Measurements from ENCODE around the gene JAKMIP3. TPM values are rescaled to one million over a fixed set of nuclear protein-coding genes. Genes with fewer than 3 reads are reported as not detected.

The JAKMIP3 gene
- total RNA-seq, 1 experiment from 2014 or later: 2.8 TPM

DNA sequence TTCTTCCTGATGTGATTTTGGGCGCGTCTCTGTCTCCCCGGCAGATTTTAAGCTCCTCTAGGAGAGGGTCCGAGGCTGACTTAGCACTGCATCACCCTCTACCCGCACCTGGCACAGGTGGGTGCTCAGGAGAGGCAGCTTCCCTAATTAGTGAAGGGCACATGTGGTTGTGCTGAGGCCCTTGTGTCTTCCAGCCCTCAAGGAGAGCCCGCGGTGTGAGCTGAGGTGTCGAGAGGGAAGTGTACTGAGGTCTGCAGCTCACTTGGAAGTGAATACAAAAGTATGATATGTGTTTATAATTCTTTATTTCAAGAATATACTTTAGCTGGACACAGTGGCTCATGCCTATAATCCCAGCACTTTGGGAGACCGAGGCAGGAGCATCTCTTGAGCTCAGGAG lies 20.4 kb upstream of the JAKMIP3 start:
- no peak overlapping the region for H3K27ac ChIP-seq (ENCODE audit: low read depth, low read length, poor library complexity, severe bottlenecking)
- CTCF ChIA-PET: no interaction called here
- intact Hi-C loops (cut with micrococcal nuclease; ENCODE audit: unreplicated experiment): no loop called here
- no peaks in the 10 kb centered on the region for H3K9me3 ChIP-seq (ENCODE audit: low read depth, low read length, poor library complexity, severe bottlenecking)
- POLR2A ChIA-PET (ENCODE audit: low non-redundant PET): interaction anchor here (0.6 kb wide), 1 partner anchor 11 kb away, joined by 3 read pairs; no protein-coding TSS in a partner anchor
- no peaks in the 10 kb centered on the region for H3K36me3 ChIP-seq (ENCODE audit: insufficient read depth, low read length, poor library complexity, severe bottlenecking)
- H3K4me1 ChIP-seq (ENCODE audit: insufficient read depth, low read length, poor library complexity, severe bottlenecking): no peaks in the 10 kb centered on the region
- TF ChIP-seq CTCF (conservative IDR thresholded peaks at IDR 0.05; ENCODE audit: low read depth, low read length) (no peak), EZH2 (IDR thresholded peaks at IDR 0.05; ENCODE audit: borderline replicate concordance, low read depth, low read length, poor library complexity, severe bottlenecking) (no peak)
- H3K27me3 ChIP-seq (replicated peaks; ENCODE audit: insufficient read depth, low read depth, low read length, poor library complexity): peaks cover 58% of the 10 kb centered on the region
- no peak for DNase-seq (ENCODE audit: low spot score)
- BruUV-seq (replicated peaks): no TSS peak
- no peak overlapping the region for H3K4me3 ChIP-seq (ENCODE audit: low read depth, low read length, poor library complexity, severe bottlenecking)

GRCh38 chr10:132047575-132048293 lies 18.0 kb upstream of the JAKMIP3 start:
- POLR2A ChIA-PET (ENCODE audit: low non-redundant PET): no interaction called here
- Histone ChIP-seq H3K27me3 (replicated peaks; ENCODE audit: insufficient read depth, low read depth, low read length, poor library complexity) (peaks cover 46% of the 10 kb centered on the region), H3K4me3 (ENCODE audit: low read depth, low read length, poor library complexity, severe bottlenecking) (no peak overlapping the region), H3K27ac (ENCODE audit: low read depth, low read length, poor library complexity, severe bottlenecking) (no peak overlapping the region), H3K36me3 (ENCODE audit: insufficient read depth, low read length, poor library complexity, severe bottlenecking) (no peaks in the 10 kb centered on the region), H3K4me1 (ENCODE audit: insufficient read depth, low read length, poor library complexity, severe bottlenecking) (no peaks in the 10 kb centered on the region), H3K9me3 (ENCODE audit: low read depth, low read length, poor library complexity, severe bottlenecking) (peaks cover 14% of the 10 kb centered on the region)
- CTCF ChIA-PET: no interaction called here
- no TSS peak for BruUV-seq (replicated peaks)
- DNase-seq (ENCODE audit: low spot score): no peak
- TF ChIP-seq EZH2 (IDR thresholded peaks at IDR 0.05; ENCODE audit: borderline replicate concordance, low read depth, low read length, poor library complexity, severe bottlenecking) (no peak), CTCF (conservative IDR thresholded peaks at IDR 0.05; ENCODE audit: low read depth, low read length) (no peak)
- intact Hi-C loops (cut with micrococcal nuclease; ENCODE audit: unreplicated experiment): no loop called here

DNA sequence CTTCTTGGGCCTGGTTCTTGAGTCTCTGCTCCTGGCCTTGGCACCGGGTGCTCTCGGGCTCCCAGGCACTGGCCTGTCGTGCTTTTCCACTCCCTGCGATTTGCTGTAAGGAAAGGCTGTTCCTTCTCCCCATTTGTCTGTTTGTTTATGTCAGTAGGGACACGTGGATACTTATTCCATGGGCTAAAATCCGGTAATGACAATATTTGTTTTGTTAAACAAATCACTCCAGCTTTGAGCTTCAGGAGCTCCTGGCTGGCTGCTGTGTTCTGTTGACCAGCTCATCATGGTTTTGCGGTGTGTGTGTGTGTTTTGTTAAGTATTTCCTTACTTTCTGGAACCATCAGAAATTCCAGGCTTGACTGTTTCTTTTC lies 17.5 kb upstream of the JAKMIP3 start:
- BruUV-seq (replicated peaks): no TSS peak
- Histone ChIP-seq H3K27me3 (replicated peaks; ENCODE audit: insufficient read depth, low read depth, low read length, poor library complexity) (peaks cover 43% of the 10 kb centered on the region), H3K4me3 (ENCODE audit: low read depth, low read length, poor library complexity, severe bottlenecking) (no peak overlapping the region), H3K4me1 (ENCODE audit: insufficient read depth, low read length, poor library complexity, severe bottlenecking) (no peaks in the 10 kb centered on the region), H3K9me3 (ENCODE audit: low read depth, low read length, poor library complexity, severe bottlenecking) (peaks cover 19% of the 10 kb centered on the region), H3K36me3 (ENCODE audit: insufficient read depth, low read length, poor library complexity, severe bottlenecking) (no peaks in the 10 kb centered on the region), H3K27ac (ENCODE audit: low read depth, low read length, poor library complexity, severe bottlenecking) (no peak overlapping the region)
- no peak for DNase-seq (ENCODE audit: low spot score)
- no peak for TF ChIP-seq EZH2 (IDR thresholded peaks at IDR 0.05; ENCODE audit: borderline replicate concordance, low read depth, low read length, poor library complexity, severe bottlenecking)
- TF ChIP-seq CTCF (conservative IDR thresholded peaks at IDR 0.05; ENCODE audit: low read depth, low read length): no peak
- ChIA-PET POLR2A (ENCODE audit: low non-redundant PET) (no interaction called here), CTCF (no interaction called here)
- intact Hi-C loops (cut with micrococcal nuclease; ENCODE audit: unreplicated experiment): no loop called here

Data from A673 (cell line).